Measurements from ENCODE around the gene DPCD.
A peak's percentile ranks its signal among the peaks of the same experiment; 100 is the strongest.

The DPCD gene

GRCh38 chr10:101560298-101561067 is 27.6 kb upstream of the DPCD start:
- Histone ChIP-seq H3K27me3 (ENCODE audit: insufficient read depth, poor library complexity, severe bottlenecking) (no peaks in the 10 kb centered on the region), H3K27ac (ENCODE audit: poor library complexity, severe bottlenecking) (no peak overlapping the region), H3K4me1 (ENCODE audit: insufficient read depth, poor library complexity, severe bottlenecking) (peaks cover 12% of the 10 kb centered on the region), H3K36me3 (ENCODE audit: low read depth) (no peaks in the 10 kb centered on the region), H3K9me3 (ENCODE audit: severe bottlenecking) (no peaks in the 10 kb centered on the region), H3K4me3 (ENCODE audit: severe bottlenecking) (no peak overlapping the region)
- DNase-seq (ENCODE audit: low spot score) (peak; percentile 19), ATAC-seq (ENCODE audit: low read depth) (no peak)
- TF ChIP-seq CTCF (IDR thresholded peaks at IDR 0.05; ENCODE audit: poor library complexity, severe bottlenecking), result no peak

GRCh38 chr10:101561068-101561915 is 26.8 kb upstream of the DPCD start:
- Histone ChIP-seq H3K36me3 (ENCODE audit: low read depth) (no peaks in the 10 kb centered on the region), H3K27ac (ENCODE audit: poor library complexity, severe bottlenecking) (no peak overlapping the region), H3K9me3 (ENCODE audit: severe bottlenecking) (no peaks in the 10 kb centered on the region), H3K4me1 (ENCODE audit: insufficient read depth, poor library complexity, severe bottlenecking) (peaks cover 12% of the 10 kb centered on the region), H3K27me3 (ENCODE audit: insufficient read depth, poor library complexity, severe bottlenecking) (peaks cover 8% of the 10 kb centered on the region), H3K4me3 (ENCODE audit: severe bottlenecking) (no peak overlapping the region)
- DNase-seq (ENCODE audit: low spot score) (peak; percentile 42), ATAC-seq (ENCODE audit: low read depth) (no peak)
- no peak for TF ChIP-seq CTCF (IDR thresholded peaks at IDR 0.05; ENCODE audit: poor library complexity, severe bottlenecking)

- no peak overlapping the region for H3K27ac ChIP-seq (ENCODE audit: poor library complexity, severe bottlenecking)
- DNase-seq (ENCODE audit: low spot score), result peak; percentile 33
- no peak for TF ChIP-seq CTCF (IDR thresholded peaks at IDR 0.05; ENCODE audit: poor library complexity, severe bottlenecking)
- no peaks in the 10 kb centered on the region for H3K9me3 ChIP-seq (ENCODE audit: severe bottlenecking)
- no peak for ATAC-seq (ENCODE audit: low read depth)
- H3K4me3 ChIP-seq (ENCODE audit: severe bottlenecking), result no peak overlapping the region
- H3K36me3 ChIP-seq (ENCODE audit: low read depth), result no peaks in the 10 kb centered on the region
- peaks cover 12% of the 10 kb centered on the region for H3K4me1 ChIP-seq (ENCODE audit: insufficient read depth, poor library complexity, severe bottlenecking)
- peaks cover 17% of the 10 kb centered on the region for H3K27me3 ChIP-seq (ENCODE audit: insufficient read depth, poor library complexity, severe bottlenecking)
Observed at GRCh38 chr10:101562231-101562630, 25.9 kb upstream of the DPCD start.

- H3K9me3 ChIP-seq (ENCODE audit: severe bottlenecking), result no peaks in the 10 kb centered on the region
- no peak overlapping the region for H3K4me3 ChIP-seq (ENCODE audit: severe bottlenecking)
- H3K27me3 ChIP-seq (ENCODE audit: insufficient read depth, poor library complexity, severe bottlenecking), result peaks cover 19% of the 10 kb centered on the region
- no peak overlapping the region for H3K27ac ChIP-seq (ENCODE audit: poor library complexity, severe bottlenecking)
- TF ChIP-seq CTCF (IDR thresholded peaks at IDR 0.05; ENCODE audit: poor library complexity, severe bottlenecking), result no peak
- H3K4me1 ChIP-seq (ENCODE audit: insufficient read depth, poor library complexity, severe bottlenecking), result peaks cover 9% of the 10 kb centered on the region
- H3K36me3 ChIP-seq (ENCODE audit: low read depth), result no peaks in the 10 kb centered on the region
- no peak for ATAC-seq (ENCODE audit: low read depth)
- peak; percentile 8 for DNase-seq (ENCODE audit: low spot score)
Observed at GRCh38 chr10:101563007-101563406, 25.1 kb upstream of the DPCD start.

Data from RWPE2 (cell line).